OCI-LY7 (cell line): Measurements from ENCODE around the gene NALF2. TPM values are rescaled to one million over a fixed set of nuclear protein-coding genes. Genes with fewer than 3 reads are reported as not detected.

Source experiments
- BruUV-seq: library from RNA; stranded (reverse); fragments of 400-500 nt; replicated peaks from 2 replicates; lab custom pipeline; 2021; lab: Mats Ljungman, UMichigan
- CTCF ChIA-PET: fragments of 300-600 bp; sonication (Branson Sonifier 250); formaldehyde crosslinking; loops from one replicate; lab custom pipeline; 2022; ENCODE audit warnings: antibody characterized with exemption; ENCODE audit not compliant: unreplicated experiment; lab: Charles Lee
- POLR2A ChIA-PET: fragments of 300-600 bp; sonication (Branson Sonifier 250); formaldehyde crosslinking; loops from one replicate; lab custom pipeline; 2022; ENCODE audit warnings: antibody characterized with exemption; lab: Charles Lee
- DNase-seq: peaks from one replicate; pipeline ENCODE4 v3.0.0-alpha.2; 2015; ENCODE audit warnings: low spot score
- H2AFZ ChIP-seq: fragments of 200-600 bp; sonication (generic), shearing (Covaris generic); 2 replicates; pipeline ENCODE4 v1.6.1; 2014; ENCODE audit warnings: mild to moderate bottlenecking, antibody characterized with exemption, low read length, moderate library complexity
- H3K27ac ChIP-seq: fragments of 200-600 bp; sonication (generic); 2 replicates; pipeline ENCODE4 v1.5.1; 2014; ENCODE audit warnings: mixed run types, low read depth, mild to moderate bottlenecking, moderate library complexity, low read length, inconsistent platforms; ENCODE audit not compliant: poor library complexity, severe bottlenecking
- H3K36me3 ChIP-seq: fragments of 200-600 bp; sonication (generic); 2 replicates; pipeline ENCODE4 v1.6.1; 2014; ENCODE audit warnings: mild to moderate bottlenecking, antibody characterized with exemption, low read length, moderate library complexity, mixed read lengths; ENCODE audit not compliant: insufficient read depth
- H3K4me1 ChIP-seq: fragments of 200-600 bp; sonication (generic); 2 replicates; pipeline ENCODE4 v1.5.1; 2014; ENCODE audit warnings: mild to moderate bottlenecking, low read length; ENCODE audit not compliant: insufficient read depth, poor library complexity, severe bottlenecking
- H3K4me2 ChIP-seq: fragments of 200-600 bp; sonication (generic); 2 replicates; pipeline ENCODE4 v1.6.1; 2014; ENCODE audit warnings: mild to moderate bottlenecking, low read length
- H3K4me3 ChIP-seq: fragments of 200-600 bp; sonication (generic); 2 replicates; pipeline ENCODE4 v1.5.1; 2014; ENCODE audit warnings: mild to moderate bottlenecking, low read depth, low read length; ENCODE audit not compliant: poor library complexity, severe bottlenecking
- H3K79me2 ChIP-seq: fragments of 200-600 bp; sonication (generic); 2 replicates; pipeline ENCODE4 v1.6.1; 2016; ENCODE audit warnings: low read depth, mild to moderate bottlenecking, low read length, moderate library complexity, mixed read lengths; ENCODE audit not compliant: insufficient read depth
- H3K9me2 ChIP-seq: fragments of 200-600 bp; sonication (generic); 2 replicates; pipeline ENCODE4 v1.6.1; 2016; ENCODE audit warnings: mild to moderate bottlenecking, low read length, mixed read lengths; ENCODE audit not compliant: insufficient read depth
- H3K9me3 ChIP-seq: fragments of 200-600 bp; sonication (generic); 2 replicates; pipeline ENCODE4 v1.6.1; 2014; ENCODE audit warnings: mild to moderate bottlenecking, mixed run types, low read length, mixed read lengths
- H4K20me1 ChIP-seq: fragments of 200-600 bp; sonication (generic); 2 replicates; pipeline ENCODE4 v1.6.1; 2014; ENCODE audit warnings: mild to moderate bottlenecking, antibody characterized with exemption, low read length, moderate library complexity, mixed read lengths; ENCODE audit not compliant: insufficient read depth
- CTCF ChIP-seq: fragments of 200-600 bp; sonication (generic); conservative IDR thresholded peaks from 2 replicates; pipeline ENCODE4 v1.5.1; 2014; ENCODE audit warnings: mild to moderate bottlenecking, antibody characterized with exemption, low read length, moderate library complexity, mixed read lengths
- EZH2phosphoT487 ChIP-seq: fragments of 200-600 bp; sonication (generic); IDR thresholded peaks from 2 replicates; pipeline ENCODE4 v1.6.1; 2018; ENCODE audit warnings: low read depth, borderline replicate concordance, mild to moderate bottlenecking, mixed run types, antibody characterized with exemption, low read length, moderate library complexity, mixed read lengths
- intact Hi-C: fragments of 100-400 bp; cut with micrococcal nuclease; formaldehyde crosslinking; loops from one replicate; pipeline ENCODE4 v1.10.0; 2022; ENCODE audit not compliant: unreplicated experiment
- total RNA-seq, 2 experiments: library from RNA; depleted of rRNA in 1 of 2; stranded (reverse); fragments of >200 nt in 1 of 2; shearing (Covaris generic) in 1 of 2; gene quantifications; 2 replicates each; pipeline ENCODE4 v1.2.3, GENCODE V29; 2014 to 2022

The NALF2 gene
- total RNA-seq, 2 experiments from 2014 or later: 3.3 to 7.7 TPM

DNA sequence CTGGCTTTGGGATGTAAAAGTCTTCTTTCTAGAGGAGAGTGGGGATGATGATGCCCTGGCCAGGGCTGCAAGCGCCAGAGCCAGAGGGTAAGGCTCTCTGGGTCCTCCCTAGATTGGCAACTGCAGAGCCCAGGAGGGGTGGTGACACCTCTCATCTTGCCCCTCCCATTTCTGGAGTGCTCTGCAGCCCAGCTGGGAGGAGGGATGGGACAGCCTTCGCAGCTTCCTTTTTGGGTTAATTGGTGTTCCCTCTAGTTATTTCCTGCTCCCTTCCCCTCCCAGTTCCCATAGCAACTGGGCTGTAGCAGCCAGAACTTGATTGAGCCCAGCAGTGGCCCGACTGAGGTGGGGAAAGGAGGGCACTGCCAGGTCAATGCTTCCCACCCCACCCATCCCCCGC, 19.2 kb downstream of the NALF2 start:
- no TSS peak for BruUV-seq
- ChIA-PET POLR2A (no interaction called here), CTCF (no interaction called here)

DNA sequence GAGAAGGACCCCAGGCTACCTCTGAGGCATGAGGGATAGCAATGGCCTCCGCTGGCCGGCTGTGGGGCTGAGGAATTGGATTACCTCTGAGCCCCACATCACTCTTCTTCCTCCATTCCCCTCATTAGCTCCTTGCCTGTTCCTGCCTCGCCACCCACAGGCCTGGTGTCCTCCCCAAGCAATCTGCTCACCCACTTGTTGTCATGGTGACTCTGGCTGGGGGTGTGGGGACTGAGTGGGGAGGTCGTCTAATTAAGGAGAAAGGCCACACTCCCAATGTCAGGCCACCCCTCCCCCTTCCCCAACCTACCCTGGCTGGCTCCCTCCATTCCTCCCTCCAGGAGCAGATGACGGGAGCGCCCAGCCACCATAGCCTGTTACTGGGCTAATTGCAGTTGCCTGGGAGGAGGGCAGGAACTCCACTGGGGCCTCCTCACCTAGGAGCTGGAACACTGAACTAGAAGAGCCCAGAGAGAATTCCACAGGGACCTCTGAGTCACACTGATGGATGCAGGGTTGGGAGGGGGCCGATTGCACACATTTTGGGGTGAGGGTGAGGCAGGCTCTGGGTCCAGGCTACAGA, 20.7 kb downstream of the NALF2 start:
- Histone ChIP-seq H3K36me3 (no peaks in the 10 kb centered on the region; the same call in 1 of the 2 replicates), H3K9me2 (no peaks in the 10 kb centered on the region), H3K4me2 (no peak overlapping the region), H3K27ac (no peak overlapping the region), H3K4me1 (no peaks in the 10 kb centered on the region), H3K79me2 (no peaks in the 10 kb centered on the region), H4K20me1 (no peaks in the 10 kb centered on the region), H3K4me3 (no peak overlapping the region), H3K9me3 (no peaks in the 10 kb centered on the region), H2AFZ (no peak overlapping the region)
- intact Hi-C loops: no loop called here
- ChIA-PET CTCF (no interaction called here), POLR2A (no interaction called here)
- no peak for TF ChIP-seq CTCF
- TF ChIP-seq EZH2phosphoT487: no peak
- no peak for DNase-seq
- no TSS peak for BruUV-seq

More for the DNA sequence above, 19.2 kb downstream of the NALF2 start:
- DNase-seq: no peak
- intact Hi-C loops: no loop called here
- Histone ChIP-seq H3K9me3 (no peaks in the 10 kb centered on the region), H3K4me1 (no peaks in the 10 kb centered on the region), H3K36me3 (no peaks in the 10 kb centered on the region), H4K20me1 (no peaks in the 10 kb centered on the region), H2AFZ (no peak overlapping the region), H3K4me2 (no peak overlapping the region), H3K27ac (no peak overlapping the region), H3K79me2 (no peaks in the 10 kb centered on the region), H3K9me2 (no peaks in the 10 kb centered on the region), H3K4me3 (no peak overlapping the region)
- no peak for TF ChIP-seq CTCF
- no peak for TF ChIP-seq EZH2phosphoT487

- no peaks in the 10 kb centered on the region for H3K9me3 ChIP-seq
- DNase-seq: no peak
- ChIA-PET CTCF (no interaction called here), POLR2A (no interaction called here)
- no peak overlapping the region for H3K4me2 ChIP-seq
- H4K20me1 ChIP-seq: no peaks in the 10 kb centered on the region
- intact Hi-C loops: no loop called here
- H3K4me1 ChIP-seq: no peaks in the 10 kb centered on the region
- H3K79me2 ChIP-seq: no peaks in the 10 kb centered on the region
- no peak overlapping the region for H3K4me3 ChIP-seq
- no TSS peak for BruUV-seq
- H3K36me3 ChIP-seq: no peaks in the 10 kb centered on the region; the same call in 1 of the 2 replicates
- H3K27ac ChIP-seq: no peak overlapping the region
- TF ChIP-seq EZH2phosphoT487: no peak
- no peak for TF ChIP-seq CTCF
- no peaks in the 10 kb centered on the region for H3K9me2 ChIP-seq
- no peak overlapping the region for H2AFZ ChIP-seq
These were observed 26.2 kb downstream of the NALF2 start for GRCh38 chrX:69530306-69530705.
